Choroid plexus epithelial cell (primary cell): ENCODE results near the gene KDM4C.

Experiments used
- DNase-seq: peaks from one replicate; pipeline ENCODE4 v3.0.0-alpha.2; 2010; ENCODE audit warnings: low read depth
- H3K4me3 ChIP-seq: 2 replicates; pipeline ENCODE4 v1.5.1; 2011; ENCODE audit warnings: low read depth, mild to moderate bottlenecking, control low read depth, low read length, moderate library complexity
- TF ChIP-seq, protein P1 (sequence below): conservative IDR thresholded peaks from 2 replicates; pipeline ENCODE4 v1.5.1; 2011; ENCODE audit warnings: low read depth, mild to moderate bottlenecking, control low read depth, inconsistent platforms, low read length, moderate library complexity

KDM4C gene

DNA sequence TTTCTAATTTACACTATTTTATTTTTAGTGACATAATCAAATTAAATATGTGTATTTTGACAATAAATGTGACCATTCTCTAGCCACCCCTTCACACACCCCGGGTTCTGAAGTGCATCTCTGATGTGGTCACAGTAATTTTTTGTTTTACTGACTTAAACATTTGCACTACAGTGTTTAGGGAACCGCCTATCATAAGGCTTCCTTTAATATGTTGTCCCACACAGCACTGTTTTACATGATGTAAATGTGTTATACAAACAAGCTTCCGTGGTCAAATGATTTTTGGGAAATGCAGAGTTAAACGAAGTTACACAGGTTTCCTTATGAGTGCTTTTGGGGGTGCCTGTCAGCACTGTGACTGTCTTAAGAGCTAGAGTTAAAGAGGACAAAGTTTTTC lies 86.5 kb downstream of the KDM4C start:
- H3K4me3 ChIP-seq, result no peak overlapping the region
- DNase-seq, result no peak
- TF ChIP-seq, protein P1, sequence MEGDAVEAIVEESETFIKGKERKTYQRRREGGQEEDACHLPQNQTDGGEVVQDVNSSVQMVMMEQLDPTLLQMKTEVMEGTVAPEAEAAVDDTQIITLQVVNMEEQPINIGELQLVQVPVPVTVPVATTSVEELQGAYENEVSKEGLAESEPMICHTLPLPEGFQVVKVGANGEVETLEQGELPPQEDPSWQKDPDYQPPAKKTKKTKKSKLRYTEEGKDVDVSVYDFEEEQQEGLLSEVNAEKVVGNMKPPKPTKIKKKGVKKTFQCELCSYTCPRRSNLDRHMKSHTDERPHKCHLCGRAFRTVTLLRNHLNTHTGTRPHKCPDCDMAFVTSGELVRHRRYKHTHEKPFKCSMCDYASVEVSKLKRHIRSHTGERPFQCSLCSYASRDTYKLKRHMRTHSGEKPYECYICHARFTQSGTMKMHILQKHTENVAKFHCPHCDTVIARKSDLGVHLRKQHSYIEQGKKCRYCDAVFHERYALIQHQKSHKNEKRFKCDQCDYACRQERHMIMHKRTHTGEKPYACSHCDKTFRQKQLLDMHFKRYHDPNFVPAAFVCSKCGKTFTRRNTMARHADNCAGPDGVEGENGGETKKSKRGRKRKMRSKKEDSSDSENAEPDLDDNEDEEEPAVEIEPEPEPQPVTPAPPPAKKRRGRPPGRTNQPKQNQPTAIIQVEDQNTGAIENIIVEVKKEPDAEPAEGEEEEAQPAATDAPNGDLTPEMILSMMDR, result no peak

DNA sequence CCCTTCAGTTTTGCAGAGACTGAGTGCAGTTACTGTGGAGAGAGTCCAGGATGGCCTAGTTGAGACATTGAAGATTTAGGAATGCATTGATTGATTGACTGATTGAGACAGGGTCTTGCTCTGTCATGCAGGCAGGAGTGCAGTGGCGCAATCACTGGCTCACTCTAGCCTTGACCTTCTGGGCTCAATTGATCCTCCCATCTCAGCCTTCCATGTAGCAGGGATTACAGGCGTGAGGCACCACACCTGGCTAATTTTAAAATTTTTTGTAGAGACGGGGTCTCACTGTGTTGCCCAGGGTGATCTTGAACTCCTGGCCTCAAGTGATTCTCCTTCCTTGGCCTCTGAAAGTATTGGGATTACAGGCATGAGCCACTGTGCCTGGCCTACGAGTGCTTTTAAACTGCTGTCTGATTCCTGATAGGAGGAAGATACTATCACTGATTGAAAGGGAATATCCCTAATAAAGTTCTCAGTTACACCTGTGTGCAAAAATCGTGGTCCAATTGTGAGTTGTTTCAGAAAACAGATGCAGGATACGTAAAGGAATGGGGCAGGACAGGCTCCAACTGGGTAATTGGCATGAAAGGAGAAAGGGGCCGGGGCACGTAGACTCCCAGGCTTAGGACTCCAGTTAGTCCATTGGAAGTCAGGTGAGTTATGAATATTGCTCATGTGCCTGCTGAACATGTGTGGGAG lies 87.5 kb downstream of the KDM4C start:
- TF ChIP-seq, protein P1, result no peak
- no peak overlapping the region for H3K4me3 ChIP-seq
- DNase-seq, result no peak

DNA sequence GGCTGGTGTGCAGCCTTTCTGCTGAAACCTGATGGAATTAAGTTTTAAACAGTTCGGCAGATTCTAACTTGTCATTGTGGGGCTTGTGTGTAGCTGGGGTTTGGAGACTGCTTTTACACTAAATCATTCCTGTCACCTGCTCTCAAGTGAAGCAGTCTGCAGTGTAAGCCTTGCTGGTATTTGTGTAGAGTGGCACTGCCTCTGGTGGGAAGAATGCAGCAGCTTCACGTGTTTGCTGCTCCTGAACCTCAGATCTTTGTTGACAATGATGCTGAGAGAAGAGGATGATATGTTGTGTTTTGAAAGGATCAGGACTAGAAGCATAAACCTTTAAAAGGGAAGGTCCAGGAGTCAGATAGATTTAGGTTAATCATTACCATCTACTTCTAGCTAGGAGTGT lies 88.1 kb downstream of the KDM4C start:
- DNase-seq, result peak; percentile 53
- H3K4me3 ChIP-seq, result no peak overlapping the region
- TF ChIP-seq, protein P1, result peak; percentile 62

GRCh38 chr9:6852243-6852963 lies 94.6 kb downstream of the KDM4C start:
- peak; percentile 45 for DNase-seq
- TF ChIP-seq, protein P1, result no peak

GRCh38 chr9:6855860-6856259 lies 98.1 kb downstream of the KDM4C start:
- H3K4me3 ChIP-seq, result no peak overlapping the region
- TF ChIP-seq, protein P1, result no peak
- no peak for DNase-seq

More at GRCh38 chr9:6852243-6852963, 94.6 kb downstream of the KDM4C start:
- no peak overlapping the region for H3K4me3 ChIP-seq

- no peak overlapping the region for H3K4me3 ChIP-seq
- TF ChIP-seq, protein P1, result no peak
- DNase-seq, result no peak
Measured at GRCh38 chr9:6864102-6864501, 106.3 kb downstream of the KDM4C start.
